Islet of Langerhans (tissue), 1 donor: Measurements from ENCODE around the gene ZSWIM7.
A peak's percentile ranks its signal among the peaks of the same experiment; 100 is the strongest.

Source experiments
- FAIRE-seq: peaks from one replicate; lab custom pipeline; 2011; peaks lifted over from hg19 to GRCh38; lab: Jason Lieb, UNC

The ZSWIM7 gene, protein sequence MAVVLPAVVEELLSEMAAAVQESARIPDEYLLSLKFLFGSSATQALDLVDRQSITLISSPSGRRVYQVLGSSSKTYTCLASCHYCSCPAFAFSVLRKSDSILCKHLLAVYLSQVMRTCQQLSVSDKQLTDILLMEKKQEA

DNA sequence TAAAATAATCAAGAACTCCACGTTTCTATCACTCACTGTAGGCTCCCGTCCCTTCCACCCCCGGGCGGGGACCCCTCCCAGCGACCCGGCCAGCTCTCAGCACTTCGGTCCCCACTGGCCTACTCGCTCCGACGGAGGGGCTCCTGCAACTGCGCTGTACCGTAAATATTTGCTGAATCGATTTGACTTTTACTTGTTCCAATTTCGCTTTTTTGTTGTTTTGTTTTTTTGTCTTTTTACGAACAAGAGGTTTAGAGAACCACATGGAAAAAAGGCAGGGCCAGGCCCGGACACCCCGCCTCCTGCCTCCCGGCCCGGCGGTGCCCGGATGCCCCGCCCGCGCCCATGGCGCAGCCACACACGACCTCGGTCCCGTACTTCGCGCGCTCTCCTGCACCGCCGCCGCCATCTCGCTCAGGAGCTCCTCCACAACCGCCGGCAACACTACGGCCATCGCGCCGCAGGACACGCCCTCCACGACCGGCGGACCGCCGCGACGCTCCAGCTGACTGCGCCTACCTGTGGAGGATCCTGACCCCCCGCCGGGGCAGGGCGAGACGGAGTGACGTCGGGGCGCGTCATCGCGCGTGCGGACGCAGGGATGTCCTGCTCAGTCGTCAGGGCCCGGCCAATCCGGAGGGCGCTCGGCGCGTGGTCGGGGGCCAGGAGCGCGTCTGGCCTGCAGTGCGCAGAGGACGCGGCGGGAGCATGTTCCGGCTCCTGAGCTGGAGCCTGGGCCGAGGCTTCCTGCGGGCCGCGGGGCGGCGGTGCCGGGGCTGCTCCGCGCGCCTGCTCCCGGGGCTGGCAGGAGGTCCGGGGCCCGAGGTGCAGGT, at the start of gene ZSWIM7, which contains the start of gene TTC19:
Gene ZSWIM7, minus strand, starts transcription at position 564 of the 833 bp plus-strand sequence. Its CDS starts 110 bp downstream, at position 454.
Gene TTC19, plus strand, starts transcription at position 684 of the 833 bp plus-strand sequence. Its CDS starts 25 bp downstream, at position 709.
- FAIRE-seq: no peak

- FAIRE-seq: no peak
Observed at GRCh38 chr17:16048811-16049449, 49.4 kb upstream of the ZSWIM7 start.

DNA sequence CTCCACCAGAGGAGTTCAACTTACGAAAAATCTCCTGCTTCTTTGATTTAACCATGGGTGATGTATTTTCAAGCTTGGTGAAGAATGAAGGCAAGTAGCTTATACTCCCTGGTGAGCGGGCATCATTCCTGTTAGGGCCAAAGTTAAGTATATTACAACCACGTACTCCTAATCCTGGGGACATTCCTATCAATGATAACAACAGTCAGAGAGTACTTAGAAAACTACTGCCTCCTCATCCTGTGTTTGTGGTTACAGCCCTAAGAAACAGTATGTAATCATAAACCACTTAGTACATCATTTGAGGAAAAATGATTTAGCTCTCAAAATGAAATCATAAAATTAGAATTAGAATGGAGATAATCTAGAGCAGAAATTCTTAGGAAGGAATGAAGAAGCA, 47.5 kb upstream of the ZSWIM7 start:
- FAIRE-seq: no peak

DNA sequence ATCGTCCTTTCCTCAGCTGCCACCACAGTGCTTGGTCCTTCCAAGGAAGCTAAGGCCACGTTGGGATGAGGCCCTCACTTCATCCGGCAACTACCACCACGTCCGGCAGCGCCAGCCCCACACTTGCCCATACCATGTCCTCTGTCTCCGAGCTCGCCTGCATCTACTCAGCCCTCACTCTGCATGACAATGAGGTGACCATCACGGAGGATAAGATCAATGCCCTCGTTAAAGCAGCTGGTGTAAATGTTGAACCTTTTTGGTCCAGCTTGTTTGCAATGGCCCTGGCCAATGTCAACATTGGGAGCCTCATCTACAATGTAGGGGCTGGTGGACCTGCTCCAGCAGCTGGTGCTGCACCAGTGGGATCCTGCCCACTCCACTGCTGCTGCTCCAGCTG, 45.0 kb upstream of the ZSWIM7 start:
- no peak for FAIRE-seq

DNA sequence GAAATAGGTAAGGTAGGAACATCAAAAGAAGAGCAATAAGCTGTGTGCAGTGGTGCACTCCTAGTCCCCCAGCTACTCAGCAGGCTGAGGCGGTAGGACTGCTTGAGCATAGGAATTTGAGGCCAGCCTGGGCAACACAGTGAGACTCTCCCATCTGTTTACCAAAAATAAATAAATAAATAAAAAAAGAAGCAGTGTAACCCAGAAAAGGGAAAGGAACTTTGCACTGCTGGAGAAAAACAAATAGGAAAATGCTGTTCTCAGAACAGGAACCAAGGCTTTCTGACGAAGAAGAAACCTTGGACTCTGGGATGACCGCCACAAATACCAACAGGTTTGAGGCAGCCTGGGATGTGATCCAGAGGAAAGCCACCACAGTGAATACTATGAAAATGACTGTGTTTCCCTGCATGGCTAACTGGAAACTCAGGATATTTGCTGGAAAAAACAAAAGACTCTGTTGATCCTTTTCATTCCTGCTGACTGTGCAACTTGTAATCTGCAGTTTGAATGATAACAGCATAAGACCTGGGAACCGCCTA, 41.3 kb upstream of the ZSWIM7 start:
- FAIRE-seq: no peak

GRCh38 chr17:16037636-16038035, 38.1 kb upstream of the ZSWIM7 start:
- FAIRE-seq: no peak

DNA sequence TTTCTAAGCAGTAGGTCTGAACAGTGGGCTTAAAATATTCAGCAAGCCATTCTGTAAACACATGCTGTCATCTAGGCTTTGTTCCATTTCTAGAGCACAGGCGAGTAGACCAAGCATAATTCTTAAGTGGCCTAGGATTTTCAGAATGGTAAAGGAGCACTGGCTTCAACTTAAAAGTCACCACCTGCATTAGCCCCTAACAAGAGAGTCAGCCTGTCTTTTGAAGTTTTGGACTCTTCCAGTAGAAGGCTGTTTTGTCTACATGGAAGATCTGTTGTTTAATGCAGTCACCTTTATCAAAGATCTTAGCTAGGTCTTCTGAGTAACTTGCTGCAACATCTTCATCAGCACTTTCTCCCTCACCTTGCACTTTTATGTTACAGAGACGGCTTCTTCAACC, 36.8 kb upstream of the ZSWIM7 start:
- no peak for FAIRE-seq

DNA sequence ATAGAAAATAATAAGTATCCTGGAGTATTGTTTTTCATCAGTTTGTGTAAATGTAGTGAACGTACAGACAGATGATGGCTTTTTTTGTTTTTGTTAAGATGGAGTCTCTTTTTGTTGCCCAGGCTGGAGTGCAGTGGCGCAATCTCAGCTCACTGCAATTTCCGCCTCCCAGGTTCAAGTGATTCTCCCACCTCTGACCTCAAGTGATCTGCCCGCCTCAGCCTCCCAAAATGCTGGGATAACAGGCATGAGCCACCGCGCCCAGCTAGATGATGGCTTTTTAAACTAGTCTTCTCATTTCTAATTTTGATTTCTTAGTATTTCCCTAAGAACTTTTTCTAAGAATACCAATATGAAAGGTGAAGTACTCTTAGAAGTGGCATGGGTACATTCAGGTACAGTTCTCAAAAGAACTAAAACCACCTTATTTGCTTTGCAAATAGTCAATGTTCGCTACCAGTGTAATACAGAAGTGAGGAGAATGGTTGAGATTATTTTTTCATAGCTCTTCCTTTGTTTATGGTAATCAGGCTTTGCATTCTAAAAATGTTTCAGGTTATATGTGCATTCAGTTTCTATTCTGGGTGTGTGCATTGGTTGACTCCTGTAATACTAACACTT, 34.3 kb upstream of the ZSWIM7 start:
- FAIRE-seq: no peak

- peak; percentile 92 for FAIRE-seq
Observed at GRCh38 chr17:16027708-16028584, 28.4 kb upstream of the ZSWIM7 start.

- no peak for FAIRE-seq
Observed at GRCh38 chr17:16026895-16027294, 27.4 kb upstream of the ZSWIM7 start.

DNA sequence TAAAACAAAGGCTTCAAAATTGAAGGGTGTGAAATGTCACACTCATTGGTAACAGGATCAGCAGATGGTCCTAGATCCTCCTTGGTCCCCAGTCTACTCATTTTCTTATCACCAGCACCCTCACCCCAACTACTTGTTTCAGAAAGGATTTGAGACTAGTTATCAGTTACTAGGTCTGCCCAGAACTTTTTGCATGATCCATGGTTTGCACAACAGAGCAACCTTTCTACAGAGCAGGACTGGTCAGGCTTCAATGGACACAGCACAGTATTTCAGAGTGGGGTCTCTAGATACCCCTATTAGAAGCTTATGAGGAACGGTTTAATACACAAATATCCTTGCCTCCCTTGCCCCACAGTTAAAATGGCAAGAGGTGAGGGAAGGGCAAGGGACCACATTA, 25.7 kb upstream of the ZSWIM7 start:
- FAIRE-seq: no peak

DNA sequence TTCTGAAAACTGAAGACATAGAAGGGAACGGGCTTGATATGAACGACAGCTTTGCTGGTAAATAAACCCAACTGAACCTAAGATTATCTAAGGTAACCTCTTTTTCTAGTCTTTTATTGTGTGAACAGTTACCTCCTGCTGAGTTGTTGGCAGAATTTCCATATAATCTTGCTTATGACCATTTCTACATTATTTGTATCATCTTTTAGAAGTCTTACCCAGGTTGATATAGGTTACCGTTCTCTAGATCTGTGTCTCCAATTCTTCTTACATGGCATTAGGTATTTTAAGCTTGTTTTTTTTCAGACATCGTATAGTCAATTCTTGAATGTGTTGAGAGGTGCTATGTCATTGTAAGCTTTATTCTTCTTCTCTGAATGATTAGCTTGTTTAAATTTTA, 24.4 kb upstream of the ZSWIM7 start:
- FAIRE-seq: no peak

DNA sequence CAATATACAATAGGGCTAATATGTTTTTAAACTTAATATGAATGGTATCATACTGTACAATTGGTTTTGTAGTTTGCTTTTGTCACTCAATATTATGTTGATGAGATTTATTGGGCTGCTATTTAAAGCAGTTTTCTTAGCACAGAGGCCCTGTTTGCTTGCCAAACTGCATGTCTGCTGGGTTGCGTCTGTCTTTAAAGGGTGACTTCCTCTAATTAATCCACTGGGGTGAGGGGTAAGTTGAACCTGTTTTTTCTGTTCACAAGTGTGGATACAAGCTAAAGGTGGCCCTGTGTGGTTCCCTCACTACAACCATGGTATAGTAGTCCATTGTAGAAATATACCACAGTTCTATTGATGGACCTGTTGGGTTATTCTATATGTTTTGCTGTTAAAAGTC, 19.8 kb upstream of the ZSWIM7 start:
- no peak for FAIRE-seq

- peak; percentile 66 for FAIRE-seq
Observed at GRCh38 chr17:16013943-16014407, 14.5 kb upstream of the ZSWIM7 start.

- no peak for FAIRE-seq
Observed at GRCh38 chr17:16007439-16007838, 7.9 kb upstream of the ZSWIM7 start.

DNA sequence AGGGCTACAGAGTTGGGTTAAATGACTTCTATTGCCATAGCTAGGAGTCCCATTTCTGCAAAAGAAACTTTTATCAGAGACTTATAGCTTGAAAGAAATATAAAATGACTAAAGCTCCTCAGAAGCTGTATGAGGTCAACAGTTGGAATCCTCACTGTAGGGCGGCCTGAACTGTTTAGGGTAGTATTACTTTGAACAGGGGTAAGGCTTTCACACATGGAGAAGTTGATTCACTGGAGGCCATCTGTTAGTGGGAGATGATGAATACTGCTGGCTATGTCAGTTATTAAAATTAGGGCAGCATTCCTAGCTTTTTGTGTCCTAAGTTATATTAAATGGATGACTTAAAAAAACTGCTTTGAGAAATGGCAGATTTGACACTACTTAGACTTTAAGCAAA, 6.1 kb upstream of the ZSWIM7 start:
- no peak for FAIRE-seq

DNA sequence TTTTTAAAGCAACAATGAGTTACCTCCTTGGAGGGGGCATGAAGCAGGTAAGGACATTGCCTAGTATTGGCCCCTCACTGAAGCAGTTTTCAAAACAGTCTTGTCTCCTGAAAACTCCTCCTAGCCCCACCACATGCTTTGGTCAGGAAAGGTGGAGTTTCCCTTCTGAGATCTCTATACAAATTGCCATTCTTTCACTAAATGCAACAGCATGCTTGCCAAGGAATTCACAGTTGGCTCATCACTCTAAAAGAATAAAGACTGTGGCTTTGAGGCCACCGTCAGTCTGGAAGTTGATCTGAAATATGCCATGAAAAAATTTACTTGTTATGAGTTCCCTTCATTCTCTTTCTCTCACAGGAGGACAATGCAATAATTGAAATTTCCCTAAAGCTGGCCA, 4.3 kb upstream of the ZSWIM7 start:
- FAIRE-seq: no peak

DNA sequence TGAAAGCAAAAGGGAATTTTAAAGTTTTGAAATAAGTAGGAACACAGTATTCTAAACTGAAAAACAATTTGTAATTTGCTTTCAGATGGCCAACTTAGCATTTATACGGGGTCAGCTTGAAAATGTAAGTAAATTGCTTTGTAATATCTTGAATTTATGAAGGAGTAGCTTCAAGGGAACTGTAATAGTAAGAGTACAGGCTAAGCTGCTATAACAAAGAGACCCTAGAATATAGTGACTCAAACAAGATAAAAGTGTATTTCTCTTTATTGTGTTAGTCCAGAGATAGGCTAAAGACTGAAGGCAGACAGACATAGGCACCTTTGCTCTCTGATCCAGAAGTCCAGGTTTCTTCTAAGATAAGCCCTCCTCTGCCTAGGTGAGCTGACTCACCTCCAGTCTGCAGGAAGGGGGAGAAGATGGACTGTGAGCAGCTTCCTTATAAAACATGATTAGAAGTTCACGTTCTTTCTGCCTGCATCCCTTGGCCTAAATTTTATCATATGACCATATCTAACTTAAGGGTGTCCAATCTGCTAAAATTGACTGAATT, 3.3 kb upstream of the ZSWIM7 start:
- no peak for FAIRE-seq

GRCh38 chr17:16001226-16001897, 1.9 kb upstream of the ZSWIM7 start:
- FAIRE-seq: no peak

DNA sequence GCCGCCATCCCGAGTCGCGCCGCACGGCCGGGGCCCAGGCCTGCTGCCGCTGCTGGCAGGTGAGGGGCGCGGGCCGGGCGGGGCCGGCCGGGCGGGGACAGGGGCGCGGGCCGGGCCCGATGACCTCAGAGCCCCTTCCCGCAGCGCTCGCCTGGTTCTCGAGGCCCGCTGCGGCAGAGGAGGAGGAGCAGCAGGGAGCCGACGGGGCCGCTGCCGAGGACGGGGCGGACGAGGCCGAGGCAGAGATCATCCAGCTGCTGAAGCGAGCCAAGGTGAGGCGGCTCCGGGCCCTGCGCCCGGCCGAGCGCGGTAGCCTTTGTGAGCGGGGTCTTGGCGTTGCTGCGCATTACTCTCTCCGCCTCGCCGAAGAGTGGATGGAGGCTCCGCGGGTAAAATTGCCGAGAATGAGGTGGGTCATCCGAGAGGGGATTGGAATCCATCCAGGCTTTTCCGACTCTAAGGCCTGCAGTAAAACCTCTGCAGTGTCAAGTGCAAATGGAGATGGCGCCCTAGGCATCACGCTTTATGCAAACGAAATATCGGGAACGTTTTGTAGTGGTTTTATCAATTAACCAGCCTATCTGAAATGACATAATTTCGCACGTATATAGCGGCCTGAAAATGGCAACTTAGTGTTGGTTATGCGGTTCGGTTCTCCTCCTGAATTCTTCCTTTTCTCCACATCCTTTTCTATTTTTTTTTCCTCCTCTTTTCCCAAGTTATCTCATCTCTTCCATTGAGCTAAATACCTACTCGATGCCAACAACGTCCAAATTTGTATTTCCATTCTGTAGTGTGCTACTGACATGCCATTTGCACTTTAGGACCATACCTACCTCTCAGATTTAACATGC, 697 bp upstream of the ZSWIM7 start:
- no peak for FAIRE-seq
